ENCODE results near the gene SINHCAF.

- TF ChIP-seq CTCF (IDR thresholded peaks at IDR 0.05): no peak
- no peak for TF ChIP-seq POLR2A (IDR thresholded peaks at IDR 0.05; ENCODE audit: low read depth)
These were observed 29.8 kb upstream of the SINHCAF start for GRCh38 chr12:31355747-31356107.

Measured in esophagus muscularis mucosa (tissue), 3 donors.